Activated T-helper 1 cell treated with anti-CD3 and anti-CD28 coated beads, Interleukin-12 subunit alpha, Interleukin-12 subunit beta, Interleukin-2, Interleukin-4 antibody, amounts not matched to agents 30 ng/mL and 10 ng/mL and 1 ng/mL, durations not matched to agents 14 hours and 24 hours and 36 hours (primary cell): ENCODE measurements around the gene GRID2. TPM values are rescaled to one million over a fixed set of nuclear protein-coding genes. Genes with fewer than 3 reads are reported as not detected.

Experiments
- DNase-seq: peaks from one replicate; pipeline ENCODE4 v3.0.0; 2021; ENCODE audit warnings: low spot score
- H3K27ac Mint-ChIP-seq: one replicate; pipeline ENCODE4 v1.8.0; 2021; ENCODE audit warnings: mild to moderate bottlenecking, mixed read lengths
- H3K27me3 Mint-ChIP-seq: one replicate; pipeline ENCODE4 v1.8.0; 2022; ENCODE audit warnings: mild to moderate bottlenecking, moderate library complexity, mixed read lengths; ENCODE audit not compliant: insufficient read depth
- H3K36me3 Mint-ChIP-seq: one replicate; pipeline ENCODE4 v1.8.0; 2021; ENCODE audit warnings: low read depth, mixed read lengths
- H3K4me1 Mint-ChIP-seq: one replicate; pipeline ENCODE4 v1.8.0; 2021; ENCODE audit warnings: low read depth, mixed read lengths
- H3K4me3 Mint-ChIP-seq: one replicate; pipeline ENCODE4 v1.8.0; 2021; ENCODE audit warnings: mild to moderate bottlenecking, moderate library complexity, mixed read lengths
- H3K9me3 Mint-ChIP-seq: one replicate; pipeline ENCODE4 v1.8.0; 2021; ENCODE audit warnings: mixed read lengths
- intact Hi-C: fragments of 100-400 bp; cut with micrococcal nuclease; formaldehyde crosslinking; loops from one replicate; pipeline ENCODE4 v1.15.1; 2024
- total RNA-seq: library from RNA; stranded (reverse); gene quantifications from 2 replicates; pipeline ENCODE4 v1.2.3, GENCODE V29; 2022

GRID2 gene
- total RNA-seq, 1 donor from 2014 or later: not detected

- no peak for DNase-seq
- Mint-ChIP-seq H3K4me1 (no peaks in the 10 kb centered on the region), H3K27me3 (no peaks in the 10 kb centered on the region), H3K27ac (no peak overlapping the region), H3K4me3 (no peak overlapping the region), H3K9me3 (no peaks in the 10 kb centered on the region), H3K36me3 (no peaks in the 10 kb centered on the region)
- intact Hi-C loops: no loop called here
These were observed 1466.4 kb downstream of the GRID2 start for GRCh38 chr4:93770201-93770600.

- DNase-seq: no peak
- intact Hi-C loops: no loop called here
- no peak overlapping the region for H3K27ac Mint-ChIP-seq
- H3K4me3 Mint-ChIP-seq: no peak overlapping the region
- H3K9me3 Mint-ChIP-seq: no peaks in the 10 kb centered on the region
- no peaks in the 10 kb centered on the region for H3K27me3 Mint-ChIP-seq
- no peaks in the 10 kb centered on the region for H3K36me3 Mint-ChIP-seq
- H3K4me1 Mint-ChIP-seq: no peaks in the 10 kb centered on the region
These were observed 1468.1 kb downstream of the GRID2 start for GRCh38 chr4:93771640-93772411.

- no peaks in the 10 kb centered on the region for H3K4me1 Mint-ChIP-seq
- H3K27me3 Mint-ChIP-seq: no peaks in the 10 kb centered on the region
- intact Hi-C loops: no loop called here
- H3K4me3 Mint-ChIP-seq: no peak overlapping the region
- H3K36me3 Mint-ChIP-seq: no peaks in the 10 kb centered on the region
- H3K9me3 Mint-ChIP-seq: no peaks in the 10 kb centered on the region
- no peak for DNase-seq
- H3K27ac Mint-ChIP-seq: no peak overlapping the region
These were observed 1469.1 kb downstream of the GRID2 start for GRCh38 chr4:93772858-93773257.

- Mint-ChIP-seq H3K4me3 (no peak overlapping the region), H3K9me3 (no peaks in the 10 kb centered on the region), H3K27ac (no peak overlapping the region), H3K27me3 (no peaks in the 10 kb centered on the region), H3K4me1 (no peaks in the 10 kb centered on the region), H3K36me3 (no peaks in the 10 kb centered on the region)
- no peak for DNase-seq
- intact Hi-C loops: no loop called here
These were observed 1471.8 kb downstream of the GRID2 start for GRCh38 chr4:93775551-93775950.

- no peak for DNase-seq
- H3K36me3 Mint-ChIP-seq: no peaks in the 10 kb centered on the region
- H3K27ac Mint-ChIP-seq: no peak overlapping the region
- H3K4me3 Mint-ChIP-seq: no peak overlapping the region
- no peaks in the 10 kb centered on the region for H3K27me3 Mint-ChIP-seq
- no peaks in the 10 kb centered on the region for H3K9me3 Mint-ChIP-seq
- H3K4me1 Mint-ChIP-seq: no peaks in the 10 kb centered on the region
- intact Hi-C loops: no loop called here
These were observed 1472.8 kb downstream of the GRID2 start for GRCh38 chr4:93776386-93777080.

GRCh38 chr4:93777081-93777460 is 1473.3 kb downstream of the GRID2 start:
- no peaks in the 10 kb centered on the region for H3K27me3 Mint-ChIP-seq
- no peak for DNase-seq
- no peaks in the 10 kb centered on the region for H3K9me3 Mint-ChIP-seq
- intact Hi-C loops: no loop called here
- H3K36me3 Mint-ChIP-seq: no peaks in the 10 kb centered on the region
- H3K4me1 Mint-ChIP-seq: no peaks in the 10 kb centered on the region
- H3K27ac Mint-ChIP-seq: no peak overlapping the region
- H3K4me3 Mint-ChIP-seq: no peak overlapping the region

- intact Hi-C loops: no loop called here
- DNase-seq: no peak
- H3K27ac Mint-ChIP-seq: no peak overlapping the region
These were observed 1475.5 kb downstream of the GRID2 start for GRCh38 chr4:93779228-93779627.

GRCh38 chr4:93780080-93780479 is 1476.3 kb downstream of the GRID2 start:
- Mint-ChIP-seq H3K36me3 (no peaks in the 10 kb centered on the region), H3K27ac (no peak overlapping the region), H3K4me1 (no peaks in the 10 kb centered on the region), H3K27me3 (no peaks in the 10 kb centered on the region), H3K4me3 (no peak overlapping the region), H3K9me3 (no peaks in the 10 kb centered on the region)
- intact Hi-C loops: no loop called here
- DNase-seq: no peak

More at GRCh38 chr4:93779228-93779627, 1475.5 kb downstream of the GRID2 start:
- Mint-ChIP-seq H3K27me3 (no peaks in the 10 kb centered on the region), H3K4me3 (no peak overlapping the region), H3K36me3 (no peaks in the 10 kb centered on the region), H3K4me1 (no peaks in the 10 kb centered on the region), H3K9me3 (no peaks in the 10 kb centered on the region)

- H3K4me1 Mint-ChIP-seq: no peaks in the 10 kb centered on the region
- no peak overlapping the region for H3K27ac Mint-ChIP-seq
- no peaks in the 10 kb centered on the region for H3K9me3 Mint-ChIP-seq
- no peak overlapping the region for H3K4me3 Mint-ChIP-seq
- intact Hi-C loops: no loop called here
- no peaks in the 10 kb centered on the region for H3K36me3 Mint-ChIP-seq
- no peaks in the 10 kb centered on the region for H3K27me3 Mint-ChIP-seq
- DNase-seq: no peak
These were observed 1477.4 kb downstream of the GRID2 start for GRCh38 chr4:93781198-93781597.

- H3K9me3 Mint-ChIP-seq: no peaks in the 10 kb centered on the region
- intact Hi-C loops: no loop called here
- no peaks in the 10 kb centered on the region for H3K27me3 Mint-ChIP-seq
- no peaks in the 10 kb centered on the region for H3K36me3 Mint-ChIP-seq
- no peaks in the 10 kb centered on the region for H3K4me1 Mint-ChIP-seq
- no peak for DNase-seq
- no peak overlapping the region for H3K4me3 Mint-ChIP-seq
- H3K27ac Mint-ChIP-seq: no peak overlapping the region
These were observed 1482.4 kb downstream of the GRID2 start for GRCh38 chr4:93786149-93786548.

- Mint-ChIP-seq H3K4me3 (no peak overlapping the region), H3K9me3 (no peaks in the 10 kb centered on the region), H3K4me1 (no peaks in the 10 kb centered on the region), H3K36me3 (no peaks in the 10 kb centered on the region), H3K27ac (no peak overlapping the region), H3K27me3 (no peaks in the 10 kb centered on the region)
- DNase-seq: no peak
- intact Hi-C loops: no loop called here
These were observed 1484.9 kb downstream of the GRID2 start for GRCh38 chr4:93788712-93789111.

- DNase-seq: no peak
- no peaks in the 10 kb centered on the region for H3K4me1 Mint-ChIP-seq
- no peaks in the 10 kb centered on the region for H3K9me3 Mint-ChIP-seq
- no peaks in the 10 kb centered on the region for H3K27me3 Mint-ChIP-seq
- no peak overlapping the region for H3K27ac Mint-ChIP-seq
- no peaks in the 10 kb centered on the region for H3K36me3 Mint-ChIP-seq
- intact Hi-C loops: loop anchor here (1.0 to 5.0 kb wide), 4 partner anchors 335 to 806 kb away; no protein-coding TSS in a partner anchor
- no peak overlapping the region for H3K4me3 Mint-ChIP-seq
These were observed 1487.9 kb downstream of the GRID2 start for GRCh38 chr4:93791570-93792195.

GRCh38 chr4:93802045-93802444 is 1498.3 kb downstream of the GRID2 start:
- Mint-ChIP-seq H3K27me3 (no peaks in the 10 kb centered on the region), H3K27ac (no peak overlapping the region), H3K4me3 (no peak overlapping the region), H3K4me1 (no peaks in the 10 kb centered on the region), H3K9me3 (no peaks in the 10 kb centered on the region), H3K36me3 (no peaks in the 10 kb centered on the region)
- intact Hi-C loops: no loop called here
- no peak for DNase-seq
